Cardiac fibroblast (primary cell): Measurements from ENCODE around the gene OR5K4.
"Not testable (repeated sequence)": the region's sequence is repeated elsewhere in the genome, so short reads cannot be mapped to it uniquely, and the experiment has no call there.

ENCODE experiments used
- DNase-seq, 2 donors: peaks; one replicate each; pipeline versions ENCODE4 v3.0.0 to v3.0.0-alpha.2; 2010; ENCODE audit warnings: low read depth in 2 of 2
- H3K4me3 ChIP-seq, 2 donors: replicated peaks in 1 of 2; 1 replicate in 1 of 2; 2 replicates in 1 of 2; pipeline ENCODE4 v1.5.1; 2011; ENCODE audit warnings: low read depth in 2 of 2, low read length in 2 of 2, mild to moderate bottlenecking in 2 of 2, moderate library complexity in 1 of 2
- CTCF ChIP-seq: IDR thresholded peaks from one replicate; pipeline ENCODE4 v1.5.1; 2011; ENCODE audit warnings: low read depth, mild to moderate bottlenecking, low read length, inconsistent platforms

OR5K4 gene

GRCh38 chr3:98390366-98390765, 36.7 kb downstream of the OR5K4 start, which contains the start of gene OR5K3:
Gene OR5K3, plus strand, starts transcription at chr3:98390666. Its CDS starts 0 bp downstream, at chr3:98390666.
- no peak within 1 kb of the TSS for H3K4me3 ChIP-seq
- DNase-seq, result no peak
- no peak for TF ChIP-seq CTCF

GRCh38 chr3:98395101-98395500, 41.4 kb downstream of the OR5K4 start:
- DNase-seq, result no peak
- H3K4me3 ChIP-seq, result no peak overlapping the region
- no peak for TF ChIP-seq CTCF

GRCh38 chr3:98396482-98396881, 42.8 kb downstream of the OR5K4 start:
- not testable (repeated sequence) for H3K4me3 ChIP-seq, DNase-seq

- DNase-seq, result no peak
- no peak overlapping the region for H3K4me3 ChIP-seq
- no peak for TF ChIP-seq CTCF
Observed at GRCh38 chr3:98398513-98398912, 44.9 kb downstream of the OR5K4 start.

GRCh38 chr3:98402507-98402906, 48.9 kb downstream of the OR5K4 start:
- no peak overlapping the region for H3K4me3 ChIP-seq
- no peak for TF ChIP-seq CTCF
- DNase-seq, result no peak

- DNase-seq, result no peak
- no peak for TF ChIP-seq CTCF
- H3K4me3 ChIP-seq, result no peak overlapping the region
Observed at GRCh38 chr3:98404010-98404409, 50.4 kb downstream of the OR5K4 start.
